ENCODE data around the gene LIN7C. TPM values are rescaled to one million over a fixed set of nuclear protein-coding genes. Genes with fewer than 3 reads are reported as not detected.

LIN7C gene
- total and polyA plus RNA-seq, 2 of the 8 experiments (the other 6 are each of a cell fraction or from before 2014, with no cell fraction given): 10.5 to 42.7 TPM

GRCh38 chr11:27465629-27466028 is 40.9 kb downstream of the LIN7C start:
- Histone ChIP-seq H3K79me1 (ENCODE audit: low read depth, low read length) (peaks cover 3% of the 10 kb centered on the region; the same call in 1 of the 2 replicates), H3K27me3 (replicated peaks in 1 of 4; ENCODE audit: control insufficient read depth in 3 of 4, extremely low read depth in 1 of 4, insufficient read depth in 3 of 4, low read length in 3 of 4) (no peaks in the 10 kb centered on the region), H3K79me2 (ENCODE audit: control insufficient read depth in 1 of 2, insufficient read depth in 2 of 2, low read length in 2 of 2) (peaks cover 71 to 100% of the 10 kb centered on the region in 2 experiments), H3K9me3 (ENCODE audit: insufficient read depth in 2 of 2, low read depth in 1 of 2, low read length in 1 of 2) (no peaks in the 10 kb centered on the region), H2BK15ac (ENCODE audit: low read length) (no peak overlapping the region), H3K18ac (ENCODE audit: extremely low read depth, low read length) (no peak overlapping the region), H4K5ac (ENCODE audit: insufficient read length, low read depth, low read length) (no peak overlapping the region), H4K20me1 (replicated peaks in 1 of 2; ENCODE audit: control insufficient read depth in 1 of 2, insufficient read depth in 2 of 2, low read length in 2 of 2) (peaks cover 9 to 14% of the 10 kb centered on the region in 2 experiments), H3K23me2 (ENCODE audit: low read depth, low read length) (peaks cover under 1% of the 10 kb centered on the region; the same call in 1 of the 2 replicates), H3K36me3 (ENCODE audit: control insufficient read depth in 2 of 4, insufficient read depth in 4 of 4, low read length in 3 of 4) (0 out of 8 replicates have a peak, but pooled peaks cover 0 to 3% (median 0%) of the 10 kb centered on the region in 4 experiments), H2BK5ac (ENCODE audit: low read depth, low read length) (no peak overlapping the region), H3K4ac (replicated peaks; ENCODE audit: insufficient read length, low read depth, low read length) (no peak overlapping the region), H3K9ac (replicated peaks in 1 of 4; ENCODE audit: extremely low read depth in 1 of 4, low read depth in 3 of 4, low read length in 3 of 4) (no peak overlapping the region), H2AK5ac (ENCODE audit: low read depth, low read length) (no peak overlapping the region), H3K4me2 (ENCODE audit: insufficient read depth in 1 of 2, low read depth in 2 of 2, low read length in 2 of 2) (0 out of 4 replicates have a peak overlapping the region, but pooled peaks of 1 of the 2 experiments have one; percentile 32), H3K56ac (replicated peaks; ENCODE audit: insufficient read length, low read depth, low read length) (no peak overlapping the region), H2AFZ (ENCODE audit: low read length) (no peak overlapping the region), H3K27ac (ENCODE audit: low read depth, low read length) (no peak overlapping the region), H3K23ac (ENCODE audit: insufficient read length) (no peak overlapping the region), H4K8ac (ENCODE audit: extremely low read depth, insufficient read depth, low read length) (no peak overlapping the region), H2BK20ac (ENCODE audit: low read length) (no peak overlapping the region), H2BK120ac (replicated peaks; ENCODE audit: low read depth, low read length) (no peak overlapping the region), H2BK12ac (ENCODE audit: low read depth, low read length) (no peak overlapping the region), H3K14ac (ENCODE audit: insufficient read length) (no peak overlapping the region), H3K4me1 (replicated peaks in 1 of 4; ENCODE audit: control insufficient read depth in 3 of 4, insufficient read depth in 4 of 4, low read length in 3 of 4) (peaks cover 0 to 31% (median 12%) of the 10 kb centered on the region in 4 experiments; a peak in 6 of 7 replicates), H3K4me3 (ENCODE audit: extremely low read depth in 1 of 4, insufficient read depth in 2 of 4, low read depth in 3 of 4, low read length in 4 of 4) (no peak overlapping the region), H4K91ac (replicated peaks; ENCODE audit: insufficient read length, low read length) (no peak overlapping the region)
- no peak for FAIRE-seq
- ChIA-PET POLR2A (ENCODE audit: partially characterized antibody) (interaction anchor here (0.7 to 1.9 kb wide), 5 partner anchors 9 to 49 kb away, joined by 3 to 10 read pairs (median 4); no protein-coding TSS in a partner anchor), CTCF (ENCODE audit: partially characterized antibody) (interaction anchor here (1.4 to 1.8 kb wide), 2 partner anchors 20 to 21 kb away, joined by 4 to 5 read pairs; no protein-coding TSS in a partner anchor)
- TF ChIP-seq GABPA (IDR thresholded peaks at IDR 0.05; ENCODE audit: borderline replicate concordance, insufficient read depth, low read length) (no peak), SAP30 (IDR thresholded peaks at IDR 0.05; ENCODE audit: insufficient read depth, insufficient replicate concordance, low read length) (no peak), CBX5 (IDR thresholded peaks at IDR 0.05; ENCODE audit: low read depth, low read length) (no peak), POLR2AphosphoS5 (IDR thresholded peaks at IDR 0.05; ENCODE audit: low read depth, low read length) (no peak), YY1 (IDR thresholded peaks at IDR 0.05; ENCODE audit: low read depth, low read length) (no peak), GTF2F1 (IDR thresholded peaks at IDR 0.05; ENCODE audit: borderline replicate concordance, low read depth, low read length) (no peak), TBP (IDR thresholded peaks at IDR 0.05; ENCODE audit: low read depth, low read length) (no peak), SRF (IDR thresholded peaks at IDR 0.05; ENCODE audit: low read depth, low read length) (no peak), TEAD4 (IDR thresholded peaks at IDR 0.05; ENCODE audit: low read depth, low read length) (no peak), SP2 (IDR thresholded peaks at IDR 0.05; ENCODE audit: low read length) (no peak), ZNF274 (IDR thresholded peaks at IDR 0.05; ENCODE audit: borderline replicate concordance, extremely low read depth, low read length) (no peak), JUND (IDR thresholded peaks at IDR 0.05; ENCODE audit: low read length) (no peak)
- no peak for DNase-seq (ENCODE audit: low read depth in 1 of 2, low spot score in 2 of 2)
- WGBS, 2 experiments (ENCODE audit: extremely low coverage in 1 of 2, insufficient coverage in 1 of 2, insufficient read length in 1 of 2, insufficient replicate concordance in 2 of 2, low coverage in 1 of 2, low lambda C conversion rate in 2 of 2, missing lambda C conversion rate in 1 of 2): 84% methylated on average over 3 of the region's 3 CpGs; no CpG with 5 or more reads in 1 of the 2 experiments
